Measurements from ENCODE around the gene C5orf52.
"Not testable (repeated sequence)": the region's sequence is repeated elsewhere in the genome, so short reads cannot be mapped to it uniquely, and the experiment has no call there.

The C5orf52 gene

DNA sequence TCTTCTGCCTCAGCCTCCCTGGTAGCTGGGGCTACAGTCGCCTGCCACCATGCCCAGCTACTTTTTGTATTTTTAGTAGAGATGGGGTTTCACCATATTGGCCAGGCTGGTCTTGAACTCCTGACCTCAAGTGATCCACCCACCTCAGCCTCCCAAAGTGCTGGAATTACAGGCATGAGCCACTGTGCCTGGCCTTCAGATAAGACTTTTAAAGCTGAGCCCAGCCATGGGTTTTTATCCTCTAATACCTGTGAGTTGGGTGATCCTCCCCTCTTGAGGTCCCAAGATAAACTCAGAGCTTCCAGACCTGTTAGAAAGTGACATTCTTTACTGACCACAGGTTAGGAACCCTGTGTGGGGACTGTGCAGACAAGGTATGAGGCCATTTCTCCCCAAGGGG lies 56.5 kb downstream of the C5orf52 start:
- DNase-seq = not testable (repeated sequence)

Measured in NCI-H187 treated with DMSO at 0.1 percent for 48 hours (cell line).